Fibroblast of skin of right biceps (primary cell): ENCODE data around the gene STIP1.
A peak's percentile ranks its signal among the peaks of the same experiment; 100 is the strongest.

Experiments
- DNase-seq: peaks from one replicate; pipeline ENCODE4 v3.0.0-alpha.2; 2013

STIP1 gene

GRCh38 chr11:64203421-64204079 is 17.6 kb downstream of the STIP1 start:
- DNase-seq: no peak

DNA sequence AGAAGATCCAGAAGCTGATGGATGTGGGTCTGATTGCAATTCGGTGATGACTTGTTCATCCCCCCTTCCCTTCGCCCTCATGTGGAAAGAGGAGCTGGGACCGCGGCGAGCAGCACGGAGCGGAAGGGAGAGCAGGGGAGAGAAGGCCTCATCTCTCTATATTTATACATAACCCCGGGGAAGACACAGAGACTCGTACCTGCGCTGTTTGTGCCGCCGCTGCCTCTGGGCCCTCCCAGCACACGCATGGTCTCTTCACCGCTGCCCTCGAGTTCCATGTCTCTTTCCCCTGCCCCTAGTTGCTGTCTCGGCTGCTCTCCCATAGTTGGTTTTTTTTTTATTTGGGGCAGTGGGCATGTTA is 18.1 kb downstream of the STIP1 start:
- DNase-seq: no peak

DNA sequence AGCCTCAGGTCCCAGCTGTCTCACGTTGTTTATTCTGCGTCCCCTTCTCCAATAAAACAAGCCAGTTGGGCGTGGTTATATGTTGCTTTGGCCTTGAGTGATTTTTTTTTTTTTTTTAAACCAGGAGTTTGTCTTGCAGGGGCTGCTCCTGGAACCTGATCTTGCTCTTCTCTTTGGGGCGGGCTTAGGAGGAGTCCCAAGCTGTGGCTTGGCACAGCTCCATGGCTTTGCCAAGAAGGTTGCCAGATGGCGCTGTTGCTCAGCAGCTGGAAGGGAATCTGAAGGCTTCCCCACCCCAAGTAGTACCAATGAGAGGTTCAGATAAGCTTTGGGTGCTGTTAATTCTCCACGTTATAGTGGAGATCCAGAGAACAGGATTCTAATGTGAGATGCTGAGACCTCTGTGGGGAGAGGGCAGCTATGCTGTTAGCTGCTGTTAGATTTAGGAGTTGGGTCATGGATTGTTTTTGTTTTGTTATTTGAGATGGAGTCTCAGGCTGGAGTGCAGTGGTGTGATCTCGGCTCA is 18.6 kb downstream of the STIP1 start:
- peak; percentile 94 for DNase-seq

- no peak for DNase-seq
These were observed 20.7 kb downstream of the STIP1 start, which contains the start of gene FERMT3 for GRCh38 chr11:64206457-64207255. TSS of gene FERMT3 (plus strand) at chr11:64206721. CDS start at chr11:64207365, 644 bp downstream.

DNA sequence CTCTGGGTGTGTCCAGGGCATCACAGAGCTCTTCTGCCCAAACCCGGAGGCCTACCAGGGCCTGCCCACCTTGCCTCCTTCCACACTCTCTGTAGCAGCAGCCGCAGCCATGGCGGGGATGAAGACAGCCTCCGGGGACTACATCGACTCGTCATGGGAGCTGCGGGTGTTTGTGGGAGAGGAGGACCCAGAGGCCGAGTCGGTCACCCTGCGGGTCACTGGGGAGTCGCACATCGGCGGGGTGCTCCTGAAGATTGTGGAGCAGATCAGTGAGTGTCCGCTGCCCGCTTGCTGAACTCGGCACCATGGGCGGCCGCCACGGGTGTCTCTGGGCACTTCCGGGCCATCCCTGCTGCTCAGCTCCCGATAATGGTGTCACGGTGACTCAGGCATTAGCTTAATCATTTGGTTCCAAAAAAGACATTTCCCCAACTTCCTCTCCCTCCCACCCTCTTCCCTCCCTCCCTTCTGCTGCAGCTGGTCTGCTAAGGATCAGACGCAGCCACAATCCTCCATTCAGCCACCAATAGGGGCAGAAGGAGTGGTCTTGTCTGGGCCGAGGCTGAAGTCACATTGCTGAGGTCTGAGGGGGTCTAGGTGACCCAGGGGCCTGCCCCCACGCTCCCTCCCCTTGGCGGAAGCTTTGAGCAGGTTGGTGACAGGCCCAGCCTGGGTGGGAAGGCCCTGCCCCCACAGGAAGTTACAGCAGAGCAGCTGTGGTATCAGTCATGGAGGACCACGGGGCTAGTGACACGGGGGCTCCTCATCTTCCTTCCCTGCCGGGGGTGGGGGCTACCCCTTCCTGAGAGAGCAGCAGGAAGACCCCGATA is 21.5 kb downstream of the STIP1 start:
- peak; percentile 81 for DNase-seq

DNA sequence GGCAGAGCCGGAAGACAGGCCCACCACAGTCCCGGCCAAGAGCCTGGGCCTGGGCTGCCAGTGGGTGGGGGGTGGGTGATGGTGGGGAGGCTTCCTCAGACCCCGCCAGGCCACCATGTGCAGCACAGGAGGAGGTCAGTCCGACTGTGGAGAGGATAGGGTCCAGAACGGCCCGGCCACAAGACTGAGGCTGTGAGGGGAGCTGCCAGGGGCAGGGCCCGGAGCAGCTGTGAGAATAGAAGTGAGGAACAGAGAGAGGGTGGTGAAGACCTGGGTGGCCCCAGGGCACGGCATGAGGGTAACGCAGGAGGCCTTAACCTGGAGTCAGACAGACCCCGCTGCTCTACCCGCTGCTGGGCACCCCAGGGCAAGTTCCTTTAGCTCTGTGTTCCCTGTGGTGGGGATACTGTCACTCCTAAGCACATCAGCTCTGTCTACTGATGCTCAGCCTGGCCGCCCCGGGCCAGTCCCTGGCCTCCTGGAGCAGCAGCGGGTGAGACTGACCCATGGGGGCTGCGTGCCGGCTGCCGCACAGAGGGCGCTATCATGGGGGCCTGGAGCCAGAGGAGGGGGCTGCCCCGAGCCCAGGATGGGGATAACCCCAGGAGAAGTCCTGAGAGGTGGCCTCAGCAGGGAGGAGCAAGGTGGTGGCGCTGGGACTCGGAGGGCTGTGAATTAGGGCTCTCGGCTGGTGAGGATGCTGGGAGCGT is 22.3 kb downstream of the STIP1 start:
- no peak for DNase-seq

- no peak for DNase-seq
These were observed 23.0 kb downstream of the STIP1 start for GRCh38 chr11:64208796-64209562.

DNA sequence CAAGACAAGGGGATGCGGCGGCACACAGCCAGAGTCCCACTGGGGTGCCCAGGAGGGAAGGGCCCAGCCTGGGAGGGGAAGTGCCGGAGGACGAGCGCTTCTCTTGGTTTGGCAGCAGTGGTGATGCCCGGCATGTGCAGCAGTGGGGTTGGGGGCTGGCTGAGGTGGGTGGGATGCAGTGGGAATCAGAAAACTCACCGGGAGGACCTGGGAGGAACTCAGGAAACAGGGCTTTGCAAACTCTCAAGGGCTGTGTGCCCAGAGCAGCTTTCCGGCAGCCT is 23.5 kb downstream of the STIP1 start:
- DNase-seq: no peak

DNA sequence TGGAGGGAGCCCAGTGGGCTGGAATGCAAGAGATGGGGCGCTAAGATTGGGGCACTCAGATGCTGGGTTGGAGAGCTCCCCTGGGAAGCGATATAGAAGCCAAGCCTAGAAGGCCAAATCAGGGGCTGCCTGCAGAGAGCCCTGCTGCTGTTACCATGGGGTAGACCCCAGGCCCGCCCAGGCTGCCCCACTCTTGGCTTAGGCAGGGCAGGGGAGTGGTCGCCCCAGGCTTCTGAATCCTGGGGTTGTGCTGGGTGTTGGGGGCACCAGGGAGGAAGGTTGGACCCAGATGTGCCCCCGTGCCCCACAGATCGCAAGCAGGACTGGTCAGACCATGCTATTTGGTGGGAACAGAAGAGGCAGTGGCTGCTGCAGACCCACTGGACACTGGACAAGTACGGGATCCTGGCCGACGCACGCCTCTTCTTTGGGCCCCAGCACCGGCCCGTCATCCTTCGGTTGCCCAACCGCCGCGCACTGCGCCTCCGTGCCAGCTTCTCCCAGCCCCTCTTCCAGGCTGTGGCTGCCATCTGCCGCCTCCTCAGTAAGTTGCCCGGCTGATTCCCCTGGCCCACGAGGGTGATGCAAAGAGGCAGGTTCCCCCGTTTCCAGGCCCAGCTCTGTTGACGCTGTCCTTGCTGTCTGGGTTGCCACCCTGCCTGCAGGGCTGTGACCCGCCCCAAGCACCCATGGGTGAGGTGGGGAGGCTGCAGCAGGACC is 24.5 kb downstream of the STIP1 start:
- no peak for DNase-seq

- DNase-seq: no peak
These were observed 25.4 kb downstream of the STIP1 start for GRCh38 chr11:64211181-64211872.

DNA sequence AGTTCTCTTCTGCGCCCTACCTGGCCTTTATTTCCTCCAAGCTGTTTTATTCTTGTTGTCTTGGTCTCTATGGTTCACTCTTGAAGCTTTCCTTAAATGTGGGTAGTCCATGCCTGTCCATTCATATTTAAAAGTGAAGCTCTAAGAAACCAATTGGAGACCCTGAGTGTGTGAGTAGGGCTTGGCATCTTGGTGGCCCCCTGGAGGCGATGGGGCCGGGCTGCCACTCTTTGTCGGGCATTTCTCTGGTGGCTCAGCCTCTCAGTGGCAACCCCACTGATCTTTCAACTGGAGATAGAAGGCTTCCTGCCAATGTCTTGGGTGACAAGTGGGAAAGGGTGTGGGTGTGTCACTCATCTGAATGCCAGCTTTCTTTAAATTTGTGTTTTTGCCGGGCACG is 30.9 kb downstream of the STIP1 start:
- no peak for DNase-seq

- DNase-seq: no peak
These were observed 32.8 kb downstream of the STIP1 start for GRCh38 chr11:64218628-64219353.

- no peak for DNase-seq
These were observed 33.3 kb downstream of the STIP1 start for GRCh38 chr11:64219354-64219684.

DNA sequence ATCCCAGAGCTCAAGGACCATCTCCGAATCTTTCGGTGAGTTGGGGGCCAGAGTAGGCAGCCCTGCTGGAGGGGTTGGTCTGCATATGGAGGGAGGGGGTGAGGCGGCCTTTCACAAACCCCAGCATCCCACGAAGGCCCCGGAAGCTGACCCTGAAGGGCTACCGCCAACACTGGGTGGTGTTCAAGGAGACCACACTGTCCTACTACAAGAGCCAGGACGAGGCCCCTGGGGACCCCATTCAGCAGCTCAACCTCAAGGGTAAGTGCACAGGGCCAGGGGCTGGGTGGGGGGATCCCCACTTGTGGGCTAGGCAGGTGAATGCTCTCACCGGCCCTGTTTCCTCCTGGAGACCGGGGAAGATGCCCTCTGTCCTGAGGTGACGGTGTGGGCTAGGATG is 33.8 kb downstream of the STIP1 start:
- DNase-seq: no peak

GRCh38 chr11:64220271-64220670 is 34.3 kb downstream of the STIP1 start:
- DNase-seq: no peak

DNA sequence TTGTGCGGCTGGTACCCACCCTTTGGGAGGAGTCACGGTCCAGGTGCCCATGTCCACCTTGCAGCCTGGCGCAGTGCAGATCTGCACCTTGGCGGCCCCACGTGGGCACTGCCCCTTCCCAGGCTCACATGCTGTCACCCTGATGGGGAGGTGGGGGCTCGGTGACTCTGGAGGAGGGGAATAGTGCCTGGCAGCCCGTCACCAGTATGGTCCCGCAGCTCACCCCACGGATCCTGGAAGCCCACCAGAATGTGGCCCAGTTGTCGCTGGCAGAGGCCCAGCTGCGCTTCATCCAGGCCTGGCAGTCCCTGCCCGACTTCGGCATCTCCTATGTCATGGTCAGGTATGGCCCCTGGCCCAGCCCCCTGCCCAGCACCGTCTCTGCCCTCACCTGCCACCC is 34.8 kb downstream of the STIP1 start:
- DNase-seq: no peak

DNA sequence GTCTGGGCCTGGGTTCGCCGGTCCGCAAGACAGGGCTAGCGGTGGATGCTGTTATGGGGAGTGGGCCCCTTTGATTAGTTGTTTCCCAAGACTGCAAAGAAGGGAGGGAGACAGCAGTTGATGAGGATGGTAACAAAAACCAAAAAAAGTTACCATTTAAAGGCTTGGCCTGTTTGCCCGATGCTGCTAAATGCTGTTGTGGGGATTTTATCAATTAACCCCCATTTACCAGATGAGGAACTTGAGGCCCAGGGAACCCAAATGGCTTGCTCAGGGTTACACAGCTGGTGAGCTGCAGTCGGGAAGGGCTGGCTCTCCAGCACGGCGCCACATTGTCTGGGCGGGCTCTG is 36.7 kb downstream of the STIP1 start:
- no peak for DNase-seq

GRCh38 chr11:64223001-64223651 is 37.2 kb downstream of the STIP1 start:
- no peak for DNase-seq

GRCh38 chr11:64224151-64224890 is 38.4 kb downstream of the STIP1 start:
- no peak for DNase-seq
